CD4-positive, alpha-beta T cell treated with Interleukin-6 for 4 hours (primary cell): ENCODE measurements around the gene CWF19L1.
"Not testable (repeated sequence)": the region's sequence is repeated elsewhere in the genome, so short reads cannot be mapped to it uniquely, and the experiment has no call there.

ENCODE experiments used
- DNase-seq: peaks from one replicate; pipeline ENCODE4 v3.0.0-alpha.2; 2020; ENCODE audit warnings: mixed read lengths

Gene CWF19L1

DNA sequence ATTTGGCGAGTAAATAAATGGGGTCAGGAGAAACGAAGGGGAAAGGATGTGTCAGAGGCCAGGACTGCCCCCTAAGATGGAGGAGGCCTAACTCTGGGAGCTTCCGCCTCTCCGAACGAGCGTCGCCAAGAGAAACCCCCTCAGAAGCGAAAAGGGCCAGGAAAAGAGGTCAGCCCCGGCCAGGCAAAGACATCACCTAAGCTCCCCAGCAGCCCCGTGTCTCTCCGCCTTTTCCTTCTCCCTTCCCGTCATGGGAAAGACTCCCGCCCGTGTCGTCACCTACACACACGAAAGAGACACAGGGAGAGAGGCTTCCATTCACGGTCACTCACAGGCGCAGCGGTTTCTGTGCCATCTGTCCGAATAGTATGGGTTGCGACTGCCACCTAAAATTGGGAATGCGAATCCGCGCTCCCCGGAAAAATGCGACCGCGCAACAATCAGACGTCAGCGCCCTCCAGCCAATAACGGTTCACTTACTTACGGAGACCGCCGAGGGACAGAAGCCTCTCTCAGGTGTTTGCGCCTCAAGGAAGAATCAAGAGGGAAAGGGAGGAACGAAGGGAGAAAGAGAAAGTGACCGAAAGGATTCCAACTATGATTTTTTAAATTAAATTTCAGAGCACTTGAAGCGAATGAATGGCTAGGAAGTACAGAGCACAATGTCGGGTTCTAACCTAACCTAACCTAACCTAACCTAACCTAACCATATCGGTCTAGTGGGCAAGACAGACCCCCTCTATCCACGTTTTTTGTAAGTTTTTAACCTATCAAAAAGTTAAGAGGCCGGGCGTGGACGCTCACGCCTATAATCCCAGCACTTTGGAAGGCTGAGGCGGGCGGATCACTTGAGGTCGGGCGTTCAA, at the start of gene CWF19L1:
CWF19L1 (minus strand) TSS at position 400 of the 866 bp plus-strand sequence; CDS start at position 355, 45 bp downstream.
- peak; percentile 79 for DNase-seq

DNA sequence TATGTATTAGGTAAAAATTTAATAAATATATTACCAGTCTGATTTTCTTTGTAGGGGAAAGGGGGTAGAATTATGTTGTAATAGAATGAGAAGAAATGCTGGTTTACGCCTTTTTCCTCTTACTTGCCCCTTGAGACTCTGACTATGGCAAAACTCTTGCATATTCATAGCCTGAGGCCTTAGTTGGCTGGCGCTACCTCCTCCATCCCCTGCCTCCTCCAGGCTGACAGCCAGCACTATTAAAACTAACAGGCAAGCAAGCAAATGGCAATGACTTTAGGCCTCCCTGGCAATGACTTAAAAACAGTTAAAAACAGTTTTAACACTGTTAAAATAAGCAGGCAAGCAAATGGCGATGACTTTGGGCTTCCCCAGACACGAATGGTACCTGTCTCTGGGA, 48.2 kb upstream of the CWF19L1 start:
- DNase-seq: no peak

DNA sequence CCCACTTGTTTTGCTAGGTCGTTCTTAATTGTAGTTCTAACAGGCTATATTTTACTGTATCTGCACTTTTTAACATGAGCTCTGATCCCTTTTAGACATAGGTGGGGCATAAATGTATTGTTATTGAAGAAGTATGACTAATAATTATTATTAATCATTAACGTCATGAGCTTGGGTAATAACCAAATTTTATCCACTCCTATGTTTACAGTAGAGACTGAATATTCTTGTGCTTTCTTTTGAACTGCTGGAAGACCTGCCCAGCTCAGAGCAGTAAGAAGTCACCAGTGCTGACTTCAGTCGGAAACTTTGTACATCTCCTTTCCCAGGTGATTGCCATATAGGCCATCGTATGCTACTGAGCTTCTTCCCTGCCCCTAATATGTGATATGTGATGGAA, 43.9 kb upstream of the CWF19L1 start:
- DNase-seq: no peak

DNA sequence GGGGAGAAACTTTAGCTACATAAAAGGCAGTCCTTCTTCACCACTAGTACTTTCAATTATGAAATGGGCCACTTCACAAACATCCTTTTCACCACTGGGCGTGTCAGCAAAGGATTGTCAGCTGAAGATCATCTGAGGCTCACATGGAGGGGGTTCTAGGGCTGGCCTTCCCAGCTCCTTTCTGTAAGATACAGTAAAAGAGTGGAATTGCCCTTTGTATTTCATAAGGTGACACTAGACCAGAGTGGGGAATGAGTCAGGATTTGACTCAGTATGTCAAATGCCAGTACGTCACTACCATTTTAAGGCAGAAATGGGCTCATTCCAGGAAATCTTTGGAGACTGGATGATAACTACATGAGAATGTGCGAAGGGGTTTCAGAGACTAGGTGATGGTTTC, 40.2 kb upstream of the CWF19L1 start:
- no peak for DNase-seq

DNA sequence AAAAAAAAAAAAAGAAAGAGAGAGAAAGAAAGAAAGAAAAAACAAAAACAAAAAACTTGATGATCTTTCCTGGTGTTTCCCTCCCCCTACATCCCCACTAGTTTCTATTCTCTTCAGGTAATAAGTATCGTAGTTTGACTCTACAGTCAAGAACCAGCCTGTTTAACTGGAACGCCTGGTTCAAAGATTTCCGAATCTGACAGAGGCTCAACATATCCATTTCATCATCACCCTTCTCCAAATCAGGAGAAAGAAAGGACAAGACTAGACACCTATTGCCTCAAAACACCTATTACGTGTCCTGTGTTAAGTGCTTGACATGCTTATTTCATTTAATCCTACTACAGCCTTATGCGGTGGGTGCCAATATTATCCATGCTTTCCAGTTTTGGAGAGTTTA, 39.4 kb upstream of the CWF19L1 start:
- DNase-seq: no peak

DNA sequence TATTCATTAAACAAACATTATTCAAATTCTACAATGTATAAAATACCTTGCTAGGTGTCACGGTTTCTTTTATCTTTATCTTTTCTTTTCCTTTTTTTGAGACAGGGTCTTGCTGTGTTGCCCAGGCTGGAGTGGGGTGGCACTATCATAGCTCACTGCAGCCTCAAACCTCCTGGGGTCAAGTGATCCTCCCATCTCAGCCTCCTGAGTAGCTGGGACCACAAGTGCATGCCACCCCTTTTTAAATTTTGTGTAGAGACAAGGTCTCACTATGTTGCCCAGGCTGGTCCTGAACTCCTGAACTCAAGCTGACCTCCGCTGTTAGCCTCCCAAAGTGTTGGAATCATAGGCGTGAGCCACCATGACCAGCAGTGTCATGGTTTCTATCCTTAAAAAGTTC, 37.0 kb upstream of the CWF19L1 start:
- no peak for DNase-seq

DNA sequence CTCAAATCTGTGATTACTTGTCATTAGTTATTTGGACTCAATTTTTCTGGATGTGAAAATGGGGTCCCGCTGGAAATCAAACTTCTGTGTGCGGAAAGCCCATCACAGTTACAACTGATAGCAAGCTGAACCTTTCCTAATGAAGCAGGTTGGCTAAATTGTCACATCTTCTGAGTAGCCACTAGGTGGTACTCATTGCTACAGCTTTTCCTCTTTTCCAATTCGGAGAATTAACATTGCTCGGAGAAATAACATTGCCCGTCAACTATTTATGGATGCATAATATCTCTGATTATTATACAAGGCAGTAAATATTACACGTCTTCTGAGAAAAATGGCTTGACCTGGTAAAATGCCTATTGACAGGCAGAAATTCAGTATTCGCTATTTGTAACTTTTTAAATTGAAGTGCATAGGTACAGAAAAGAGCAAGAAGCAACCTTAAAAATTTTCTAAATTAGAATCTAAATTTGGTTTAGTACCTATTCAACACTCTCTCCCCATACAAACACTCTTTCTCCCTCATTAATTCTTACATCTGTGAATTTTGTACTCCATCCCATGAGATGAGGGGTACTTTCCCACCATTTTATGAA, 36.4 kb upstream of the CWF19L1 start:
- no peak for DNase-seq

DNA sequence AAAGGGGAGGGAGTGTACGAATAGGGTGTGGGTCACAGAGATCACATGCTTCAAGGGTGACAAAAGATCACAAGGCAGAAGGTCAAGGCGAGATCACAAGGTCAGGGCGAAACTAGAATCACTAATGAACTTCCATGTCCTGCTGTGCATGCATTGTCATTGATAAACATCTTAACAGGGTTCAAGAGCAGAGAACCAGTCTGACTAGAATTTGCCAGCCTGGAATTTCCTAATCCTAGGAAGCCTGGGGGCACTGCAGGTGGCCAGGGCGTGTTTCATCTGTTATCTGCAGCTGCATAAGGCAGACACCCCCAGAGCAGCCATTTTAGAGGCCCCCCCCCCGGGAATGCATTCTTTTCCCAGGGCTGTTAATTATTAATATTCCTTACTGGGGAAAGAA, 33.7 kb upstream of the CWF19L1 start:
- not testable (repeated sequence) for DNase-seq

DNA sequence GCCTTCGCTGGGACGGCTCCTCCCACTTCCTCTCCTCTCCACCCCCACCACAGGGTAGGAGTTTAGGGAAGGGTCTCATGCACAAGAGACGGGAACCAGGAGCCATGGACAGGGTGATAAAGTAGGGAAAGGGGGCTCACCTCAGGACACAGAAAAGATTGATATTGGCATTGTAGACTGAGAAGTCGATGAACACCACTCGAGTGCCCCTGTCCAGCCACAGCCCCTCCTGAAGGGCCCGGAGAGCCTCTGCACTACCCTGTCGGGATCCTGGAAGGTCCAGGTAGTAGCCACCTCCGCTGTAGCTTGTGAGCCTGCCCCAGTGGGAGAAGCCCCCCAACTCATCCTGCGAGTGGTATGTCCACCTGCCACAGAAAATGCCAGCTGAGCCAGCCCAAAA, 29.8 kb upstream of the CWF19L1 start:
- DNase-seq: no peak

DNA sequence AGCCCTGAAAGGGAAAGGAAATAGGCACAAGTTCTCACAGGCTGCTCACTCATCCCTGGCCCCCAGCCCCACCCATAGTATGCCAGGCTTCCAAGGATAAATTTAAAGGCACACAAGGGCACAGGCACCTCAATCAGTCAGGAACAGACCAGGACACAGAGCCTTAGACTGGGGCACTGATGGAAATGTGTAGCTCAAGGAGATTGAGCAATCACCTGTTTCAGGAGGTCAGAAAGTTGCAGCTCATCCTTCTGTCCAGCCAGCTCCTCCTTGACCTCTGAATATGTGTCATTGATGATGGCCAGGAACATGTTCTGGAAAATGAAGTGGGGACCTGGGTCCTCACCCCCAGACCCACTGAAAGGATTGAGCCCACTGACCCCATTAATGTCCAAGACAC, 25.6 kb upstream of the CWF19L1 start:
- no peak for DNase-seq

DNA sequence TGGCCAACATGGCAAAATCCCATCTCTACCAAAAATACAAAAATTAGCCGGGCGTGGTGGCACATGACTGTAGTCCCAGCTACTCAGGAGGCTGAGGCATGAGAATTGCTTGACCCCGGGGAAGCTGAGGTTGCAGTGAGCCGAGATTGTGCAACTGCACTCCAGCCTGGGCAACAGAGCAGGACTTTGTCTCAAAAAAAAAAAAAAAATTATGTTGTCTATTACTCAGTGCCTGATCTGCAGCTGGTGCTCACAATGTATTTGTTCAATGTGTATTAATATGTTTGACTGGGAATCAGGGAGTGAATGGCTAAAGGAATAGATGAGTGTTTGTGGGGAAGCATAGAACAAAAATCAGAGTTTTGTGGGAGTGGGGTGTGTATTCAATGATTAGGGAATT, 24.9 kb upstream of the CWF19L1 start:
- DNase-seq: not testable (repeated sequence)

DNA sequence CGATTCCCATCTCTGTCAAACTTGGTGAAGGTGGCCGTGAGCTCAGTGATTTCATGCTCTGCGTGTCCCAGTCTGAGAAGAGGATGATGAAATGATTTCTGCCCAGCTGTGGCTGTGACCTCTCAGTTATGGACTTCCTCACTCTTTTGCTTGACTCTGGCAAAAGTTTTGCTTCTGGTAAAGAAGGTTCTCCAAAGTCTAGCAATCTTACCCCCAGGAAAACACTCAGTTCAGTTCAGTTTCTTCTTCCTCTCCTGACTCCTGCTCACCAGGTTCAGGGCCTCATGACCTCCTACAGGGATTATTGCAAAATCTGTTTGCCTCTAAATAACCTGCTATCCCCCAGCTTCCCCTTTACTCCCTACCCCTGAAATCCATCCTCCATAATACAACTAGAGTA, 23.9 kb upstream of the CWF19L1 start:
- no peak for DNase-seq

DNA sequence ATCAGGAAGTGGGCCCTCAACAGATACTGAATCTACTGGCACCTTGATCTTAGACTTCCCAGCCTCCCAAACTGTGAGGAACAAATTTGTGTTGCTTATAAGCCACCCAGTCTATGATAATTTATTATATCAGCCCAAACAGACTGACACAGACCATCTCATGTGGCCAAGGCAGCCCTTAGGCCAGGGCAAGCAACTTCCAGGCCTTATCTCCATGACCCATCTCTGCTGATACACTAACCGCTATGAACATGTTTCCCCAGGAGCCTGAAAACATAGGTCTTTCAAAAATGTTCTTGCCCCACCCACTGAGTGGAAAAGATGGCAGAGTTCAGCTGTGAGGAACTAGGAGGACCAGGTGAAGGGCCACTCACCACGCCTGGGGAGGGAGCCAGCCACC, 22.2 kb upstream of the CWF19L1 start:
- no peak for DNase-seq

DNA sequence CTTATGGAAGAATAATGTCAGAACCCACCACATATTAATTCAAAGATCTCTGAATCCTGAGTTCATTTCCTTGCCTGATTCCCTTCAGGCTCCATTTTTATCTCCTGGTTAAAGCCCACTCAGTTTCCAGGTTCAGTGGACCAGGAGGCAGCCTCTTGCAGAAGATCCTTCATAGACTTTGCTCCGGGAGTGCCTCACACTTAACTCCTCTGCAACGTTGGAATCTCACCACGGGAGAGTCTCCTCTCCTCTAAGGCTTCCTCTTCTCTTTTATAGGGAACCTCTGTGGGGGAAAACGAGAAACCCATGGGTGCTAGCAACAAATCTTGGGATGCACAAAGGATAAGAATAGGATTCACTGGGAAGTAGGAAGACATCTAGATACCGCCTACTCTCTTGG, 20.8 kb upstream of the CWF19L1 start:
- DNase-seq: no peak

DNA sequence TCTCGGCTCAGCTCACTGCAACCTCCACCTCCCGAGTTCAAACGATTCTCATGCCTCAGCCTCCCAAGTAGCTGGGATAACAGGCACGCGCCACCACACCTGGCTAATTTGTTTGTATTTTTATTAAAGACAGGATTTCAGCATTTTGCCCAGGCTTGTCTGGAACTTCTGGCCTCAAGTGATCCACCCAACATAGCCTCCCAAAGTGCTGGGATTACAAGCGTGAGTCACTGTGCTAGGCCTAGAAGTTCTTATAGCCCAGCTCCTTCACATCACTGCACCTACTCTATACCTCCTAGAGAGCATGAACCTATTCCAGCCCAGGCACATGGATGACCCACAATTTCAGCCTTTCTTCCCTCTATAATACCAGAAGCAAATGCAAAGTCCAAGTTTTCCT, 20.3 kb upstream of the CWF19L1 start:
- no peak for DNase-seq

DNA sequence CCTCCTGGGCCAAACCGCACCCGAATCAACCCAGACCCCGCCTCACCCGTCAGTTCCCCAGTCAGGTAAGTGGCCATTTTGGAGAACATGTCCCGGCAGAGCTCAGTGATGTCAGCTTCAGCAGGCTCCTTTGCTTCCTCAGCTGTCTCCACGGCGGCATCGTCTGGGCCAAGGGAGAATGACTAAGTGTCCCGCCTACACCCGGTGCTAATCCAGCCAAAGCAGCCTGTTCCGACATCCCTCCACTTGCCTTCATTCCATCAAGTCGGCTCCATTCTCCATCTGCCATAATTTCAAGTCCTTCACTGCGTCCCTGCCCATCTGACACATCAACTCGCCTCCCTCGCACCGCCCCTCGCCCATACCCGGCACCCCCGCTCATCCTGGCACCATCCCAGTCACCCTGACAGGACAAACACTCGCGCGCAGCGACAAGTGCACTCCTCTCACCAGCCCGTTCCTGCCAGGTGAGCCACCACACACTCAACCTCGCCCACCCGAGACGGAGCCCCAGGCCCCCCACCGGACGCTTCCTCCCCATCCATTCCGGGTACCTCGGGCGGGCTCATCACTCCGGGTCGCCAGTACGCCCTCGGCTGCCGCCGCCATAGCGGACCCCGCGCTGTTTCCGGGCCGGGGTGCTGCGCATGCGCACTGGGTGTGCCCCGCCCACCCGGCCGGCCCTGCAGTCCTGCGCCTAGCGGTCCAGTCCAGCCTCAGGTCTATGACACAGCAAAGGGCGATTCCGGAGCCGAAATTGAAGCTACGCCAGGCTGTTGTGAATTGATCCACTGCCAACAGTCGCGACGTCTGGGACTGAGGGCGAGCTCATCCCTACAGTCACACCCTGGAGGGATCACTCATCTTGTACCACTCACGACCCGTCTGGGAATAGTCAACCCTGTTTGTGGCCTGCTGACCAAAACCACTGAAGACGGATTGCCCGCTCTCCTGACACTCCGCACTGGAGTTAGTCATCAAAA, 18.9 kb upstream of the CWF19L1 start, which contains the start of gene BLOC1S2:
BLOC1S2 (minus strand) TSS at position 630 of the 983 bp plus-strand sequence; CDS start at position 609, 21 bp downstream.
- peak; percentile 85 for DNase-seq

DNA sequence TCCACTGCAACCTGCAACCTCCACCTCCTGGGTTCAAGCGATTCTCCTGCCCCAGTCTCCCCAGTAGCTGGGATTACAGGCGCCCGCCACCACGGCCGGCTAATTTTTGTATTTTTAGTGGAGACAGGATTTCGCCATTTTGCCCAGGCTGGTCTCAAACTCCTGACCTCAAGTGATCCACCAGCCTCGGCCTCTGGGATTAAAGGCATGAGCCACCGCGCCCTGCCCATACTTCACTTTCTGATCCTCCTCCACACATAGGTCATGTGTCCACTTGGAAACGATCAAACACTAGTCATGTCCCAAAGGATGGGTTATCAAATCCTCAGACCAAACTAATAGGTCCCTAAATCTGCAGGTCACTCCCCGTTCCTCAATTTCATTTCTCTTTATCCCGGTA, 17.9 kb upstream of the CWF19L1 start:
- DNase-seq: not testable (repeated sequence)

DNA sequence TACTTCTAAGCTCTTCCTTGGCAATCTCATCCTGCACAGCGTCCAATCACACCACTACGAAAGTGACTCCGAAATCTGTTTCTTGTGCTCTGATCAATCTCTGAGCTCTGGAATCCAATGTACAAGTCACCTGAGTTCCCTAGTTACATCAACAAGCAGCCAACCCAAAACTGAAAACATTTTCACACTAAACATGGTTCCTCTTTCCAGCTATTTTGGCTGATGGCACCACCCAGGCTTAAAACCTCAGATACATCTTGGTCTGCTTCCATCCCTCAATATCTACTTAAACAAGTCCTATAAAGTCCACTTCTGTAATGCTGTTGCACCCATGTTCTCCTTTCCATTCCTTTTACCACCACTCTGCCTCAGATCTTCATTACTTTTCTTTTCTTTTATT, 15.5 kb upstream of the CWF19L1 start:
- DNase-seq: no peak

DNA sequence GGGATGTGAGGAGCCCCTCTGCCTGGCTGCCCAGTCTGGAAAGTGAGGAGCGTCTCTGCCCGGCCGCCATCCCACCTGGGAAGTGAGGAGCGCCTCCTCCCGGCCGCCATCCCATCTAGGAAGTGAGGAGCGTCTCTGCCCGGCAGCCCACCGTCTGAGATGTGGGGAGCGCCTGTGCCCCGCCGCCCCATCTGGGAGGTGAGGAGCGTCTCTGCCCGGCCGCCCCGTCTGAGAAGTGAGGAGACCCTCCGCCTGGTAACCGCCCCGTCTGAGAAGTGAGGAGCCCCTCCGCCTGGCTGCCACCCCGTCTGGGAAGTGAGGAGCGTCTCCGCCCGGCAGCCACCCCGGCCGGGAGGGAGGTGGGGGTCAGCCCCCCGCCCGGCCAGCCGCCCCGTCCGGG, 9.5 kb upstream of the CWF19L1 start:
- not testable (repeated sequence) for DNase-seq

DNA sequence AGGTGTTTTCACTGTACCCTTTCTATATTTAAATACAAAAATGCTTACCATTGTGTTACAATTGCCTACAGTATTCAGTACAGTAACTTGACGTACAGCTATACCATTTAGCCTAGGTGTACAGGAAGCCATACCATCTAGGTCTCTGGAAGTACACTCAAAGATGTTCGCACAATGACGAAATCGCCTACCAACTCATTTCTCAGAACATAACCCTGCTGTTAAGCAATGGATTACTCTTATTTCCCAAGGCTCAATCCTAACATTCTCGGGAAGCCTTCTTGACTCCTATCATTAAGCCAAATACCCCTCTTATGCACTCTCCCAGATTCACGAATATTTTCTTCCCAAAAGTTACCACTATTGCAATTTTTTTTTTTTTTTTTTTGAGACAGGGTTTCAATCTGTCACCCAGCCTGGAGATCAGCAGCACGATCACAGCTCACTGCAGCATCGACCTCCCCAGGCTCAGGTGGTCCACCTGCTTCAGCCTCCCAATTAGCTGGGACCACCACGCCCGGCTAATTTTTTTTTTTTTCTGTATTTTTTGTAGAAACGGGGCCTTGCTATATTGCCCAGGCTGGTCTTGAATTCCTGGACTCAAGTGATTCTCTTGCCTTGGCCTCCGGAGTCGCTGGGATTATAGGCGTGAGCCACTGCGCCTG, 1.5 kb downstream of the CWF19L1 start:
- DNase-seq: no peak

DNA sequence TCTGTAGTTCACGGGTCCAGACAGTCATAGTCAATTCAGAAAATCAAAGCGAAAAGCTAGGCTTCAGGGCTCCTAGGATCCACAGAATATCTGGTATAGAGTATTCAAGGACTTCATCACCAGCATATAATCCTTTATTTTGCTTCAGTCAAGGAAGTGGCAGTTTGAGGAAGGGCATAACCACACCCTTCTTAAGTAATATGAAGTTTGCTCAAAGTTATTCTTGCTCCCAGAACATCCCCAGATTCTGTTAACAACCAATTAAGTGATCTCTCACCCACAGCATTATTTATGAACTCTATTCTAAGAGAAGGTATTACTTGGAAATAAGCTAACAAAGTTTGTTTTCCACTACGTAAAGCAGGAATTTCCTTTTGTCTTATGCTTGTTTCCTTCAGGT, 13.2 kb downstream of the CWF19L1 start:
- no peak for DNase-seq

DNA sequence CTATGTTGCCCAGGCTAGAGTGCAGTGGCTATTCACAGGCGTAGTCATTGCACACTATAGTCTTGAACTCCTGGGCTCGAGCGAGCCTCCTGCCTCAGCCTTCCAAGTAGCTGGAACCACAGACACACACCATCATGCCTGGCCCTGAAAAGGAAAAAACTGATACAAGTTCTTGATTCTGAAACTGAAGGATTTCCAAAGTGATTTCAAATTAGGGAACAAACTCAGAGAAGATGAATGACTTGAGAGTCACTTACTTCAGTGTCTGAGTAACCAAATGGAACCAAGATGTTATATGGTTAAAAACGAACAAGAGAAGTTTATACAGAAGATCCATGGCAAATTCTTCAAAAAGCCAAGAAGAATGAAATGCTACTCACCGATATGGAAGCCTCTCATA, 14.4 kb downstream of the CWF19L1 start:
- DNase-seq: no peak

DNA sequence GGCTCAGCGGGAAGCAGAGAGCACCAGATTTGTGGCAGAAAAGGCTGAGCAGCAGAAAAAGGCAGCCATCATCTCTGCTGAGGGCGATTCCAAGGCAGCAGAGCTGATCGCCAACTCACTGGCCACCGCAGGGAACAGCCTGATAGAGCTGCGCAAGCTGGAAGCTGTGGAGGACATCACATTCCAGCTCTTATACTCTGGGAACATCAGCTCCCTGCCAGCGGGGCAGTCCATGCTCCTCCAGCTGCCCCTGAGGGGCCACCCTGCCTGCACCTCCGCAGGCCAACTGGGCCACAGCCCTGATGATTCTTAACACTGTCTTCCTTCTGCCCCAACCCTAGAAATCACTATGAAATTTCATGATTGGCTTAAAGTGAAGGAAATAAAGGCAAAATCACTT, 18.6 kb downstream of the CWF19L1 start:
- no peak for DNase-seq
